Lower lobe of right lung (tissue), 2 donors: ENCODE measurements around the gene PIH1D1. TPM values are rescaled to one million over a fixed set of nuclear protein-coding genes. Genes with fewer than 3 reads are reported as not detected.

Source experiments
- ATAC-seq, 2 donors: fragments of 200-7000 bp; cut with Tn5 transposase; one replicate each; pipeline ENCODE4 v1.9.1; 2020 to 2022; ENCODE audit warnings: mild to moderate bottlenecking in 2 of 2, moderate library complexity in 2 of 2
- DNase-seq: peaks from one replicate; pipeline ENCODE4 v3.0.0-alpha.2; 2020
- H3K27ac ChIP-seq: fragments of 200-600 bp; one replicate; pipeline ENCODE4 v1.8.0; 2022
- H3K27me3 ChIP-seq: fragments of 200-600 bp; one replicate; pipeline ENCODE4 v1.8.0; 2022; ENCODE audit warnings: low read depth
- H3K36me3 ChIP-seq: fragments of 200-600 bp; one replicate; pipeline ENCODE4 v1.8.0; 2022; ENCODE audit warnings: mild to moderate bottlenecking
- H3K4me1 ChIP-seq: fragments of 200-600 bp; one replicate; pipeline ENCODE4 v1.8.0; 2022
- H3K4me3 ChIP-seq: fragments of 200-600 bp; one replicate; pipeline ENCODE4 v1.8.0; 2022; ENCODE audit warnings: mild to moderate bottlenecking
- H3K9me3 ChIP-seq: fragments of 200-600 bp; one replicate; pipeline ENCODE4 v1.8.0; 2022
- intact Hi-C: fragments of 100-400 bp; cut with DNase I; formaldehyde crosslinking; loops from one replicate; pipeline ENCODE4 v1.11.0; 2022
- total RNA-seq: library from RNA; stranded (reverse); fragmentation: NEBNext Ultra II Directional; extraction: Animal tissue kit (Norgen Biotek cat#: 25700); gene quantifications from one replicate; pipeline ENCODE4 v1.2.1, GENCODE V29; 2021
- TF ChIP-seq, protein P1 (sequence below): fragments of 200-600 bp; IDR thresholded peaks from one replicate; pipeline ENCODE4 v1.8.0; 2022; ENCODE audit warnings: antibody characterized with exemption, mild to moderate bottlenecking
- donor health status: DM: no; HTN: yes; CAD: no; lungs with severe emphysema.

The PIH1D1 gene
- total RNA-seq, 1 donor from 2014 or later = 63.2 TPM

DNA sequence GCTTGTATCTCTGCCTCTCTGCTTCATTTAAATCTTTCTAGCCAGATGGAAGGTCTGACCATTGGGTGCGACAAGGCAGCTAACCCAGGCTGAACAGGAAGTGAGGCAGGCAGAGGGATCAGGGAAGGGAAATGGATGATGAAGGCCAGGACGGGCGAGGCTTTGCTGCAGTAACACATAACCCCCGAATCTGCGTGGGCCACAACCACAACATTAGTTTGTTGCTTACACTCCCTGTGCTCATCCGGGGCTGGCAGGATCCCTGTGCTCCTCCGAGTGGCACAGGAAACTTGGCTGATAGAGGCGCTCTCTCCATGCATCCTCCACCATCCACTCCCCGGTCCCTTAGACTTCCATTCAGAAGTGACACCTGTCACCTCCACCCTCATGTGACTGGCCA is 21.3 kb upstream of the PIH1D1 start:
- H3K9me3 ChIP-seq = no peaks in the 10 kb centered on the region
- TF ChIP-seq, protein P1, sequence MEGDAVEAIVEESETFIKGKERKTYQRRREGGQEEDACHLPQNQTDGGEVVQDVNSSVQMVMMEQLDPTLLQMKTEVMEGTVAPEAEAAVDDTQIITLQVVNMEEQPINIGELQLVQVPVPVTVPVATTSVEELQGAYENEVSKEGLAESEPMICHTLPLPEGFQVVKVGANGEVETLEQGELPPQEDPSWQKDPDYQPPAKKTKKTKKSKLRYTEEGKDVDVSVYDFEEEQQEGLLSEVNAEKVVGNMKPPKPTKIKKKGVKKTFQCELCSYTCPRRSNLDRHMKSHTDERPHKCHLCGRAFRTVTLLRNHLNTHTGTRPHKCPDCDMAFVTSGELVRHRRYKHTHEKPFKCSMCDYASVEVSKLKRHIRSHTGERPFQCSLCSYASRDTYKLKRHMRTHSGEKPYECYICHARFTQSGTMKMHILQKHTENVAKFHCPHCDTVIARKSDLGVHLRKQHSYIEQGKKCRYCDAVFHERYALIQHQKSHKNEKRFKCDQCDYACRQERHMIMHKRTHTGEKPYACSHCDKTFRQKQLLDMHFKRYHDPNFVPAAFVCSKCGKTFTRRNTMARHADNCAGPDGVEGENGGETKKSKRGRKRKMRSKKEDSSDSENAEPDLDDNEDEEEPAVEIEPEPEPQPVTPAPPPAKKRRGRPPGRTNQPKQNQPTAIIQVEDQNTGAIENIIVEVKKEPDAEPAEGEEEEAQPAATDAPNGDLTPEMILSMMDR = no peak
- no peaks in the 10 kb centered on the region for H3K27me3 ChIP-seq
- no peak for DNase-seq
- no peak overlapping the region for H3K4me3 ChIP-seq
- no peak for ATAC-seq
- H3K27ac ChIP-seq = no peak overlapping the region
- H3K4me1 ChIP-seq = peaks cover 26% of the 10 kb centered on the region
- H3K36me3 ChIP-seq = peaks cover 11% of the 10 kb centered on the region
- intact Hi-C loops = no loop called here

DNA sequence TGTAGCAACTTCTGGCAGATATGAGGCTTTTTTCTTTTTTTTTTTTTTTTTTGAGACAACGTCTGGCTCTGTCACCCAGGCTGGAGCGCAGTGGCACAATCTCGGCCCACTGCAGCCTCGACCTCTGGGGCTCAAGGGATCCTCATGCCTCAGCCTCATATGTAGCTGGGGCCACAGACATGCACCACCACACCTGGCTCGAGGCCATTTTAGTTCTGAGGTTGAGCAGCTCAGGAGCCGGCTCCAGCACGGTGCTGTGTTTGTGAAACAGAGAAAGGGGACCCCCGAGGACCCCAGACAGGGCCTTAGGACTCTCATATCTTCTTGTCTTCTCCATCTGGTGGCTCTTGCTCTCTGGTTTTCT is 19.0 kb upstream of the PIH1D1 start:
- Histone ChIP-seq H3K9me3 (no peaks in the 10 kb centered on the region), H3K4me3 (no peak overlapping the region), H3K27ac (no peak overlapping the region), H3K27me3 (no peaks in the 10 kb centered on the region), H3K36me3 (peaks cover 28% of the 10 kb centered on the region), H3K4me1 (peaks cover 26% of the 10 kb centered on the region)
- TF ChIP-seq, protein P1 = no peak
- DNase-seq (no peak), ATAC-seq (no peak)
- intact Hi-C loops = no loop called here

DNA sequence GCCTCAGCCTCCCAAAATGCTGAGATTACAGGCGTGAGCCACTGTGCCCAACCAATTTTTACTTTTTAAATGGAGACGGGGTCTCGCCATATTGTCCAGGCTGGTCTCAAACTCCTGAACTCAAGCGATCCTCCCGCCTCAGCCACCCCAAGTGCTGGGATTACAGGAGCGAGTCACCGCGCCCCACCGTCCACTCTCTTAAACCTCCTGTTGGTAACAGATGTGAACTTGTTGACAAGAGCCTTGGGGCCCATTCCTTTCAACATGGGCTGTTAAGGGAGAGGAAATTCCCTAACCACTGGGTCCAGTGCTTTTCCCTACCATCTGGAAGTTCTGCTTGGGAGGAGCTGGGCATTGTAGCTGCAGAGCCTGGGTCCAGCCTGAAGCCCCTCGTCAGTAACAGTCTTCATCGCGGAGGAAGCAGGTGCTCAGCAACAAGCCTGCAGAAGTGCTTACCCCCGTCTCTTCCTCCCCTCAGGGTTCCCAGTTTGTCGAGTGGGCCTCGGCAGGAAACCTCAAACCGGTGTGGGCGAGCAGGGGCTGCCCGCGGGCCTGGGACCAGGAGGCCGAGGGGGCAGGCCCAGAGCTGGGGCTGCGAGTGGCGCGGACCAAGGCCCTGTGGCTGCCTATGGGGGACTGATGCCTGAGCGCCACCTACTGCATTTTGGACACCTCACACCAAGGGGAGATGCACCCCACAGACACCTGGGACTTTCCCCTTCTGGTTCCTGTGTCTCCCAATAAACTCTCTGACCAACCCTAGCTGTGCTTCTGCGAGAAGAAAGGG is 18.4 kb upstream of the PIH1D1 start:
- TF ChIP-seq, protein P1 = no peak
- peaks cover 26% of the 10 kb centered on the region for H3K4me1 ChIP-seq
- ATAC-seq = peak in 1 of 2 donors; percentile 23
- no peaks in the 10 kb centered on the region for H3K9me3 ChIP-seq
- intact Hi-C loops = no loop called here
- H3K4me3 ChIP-seq = no peak overlapping the region
- peaks cover 34% of the 10 kb centered on the region for H3K36me3 ChIP-seq
- no peaks in the 10 kb centered on the region for H3K27me3 ChIP-seq
- H3K27ac ChIP-seq = no peak overlapping the region
- no peak for DNase-seq

DNA sequence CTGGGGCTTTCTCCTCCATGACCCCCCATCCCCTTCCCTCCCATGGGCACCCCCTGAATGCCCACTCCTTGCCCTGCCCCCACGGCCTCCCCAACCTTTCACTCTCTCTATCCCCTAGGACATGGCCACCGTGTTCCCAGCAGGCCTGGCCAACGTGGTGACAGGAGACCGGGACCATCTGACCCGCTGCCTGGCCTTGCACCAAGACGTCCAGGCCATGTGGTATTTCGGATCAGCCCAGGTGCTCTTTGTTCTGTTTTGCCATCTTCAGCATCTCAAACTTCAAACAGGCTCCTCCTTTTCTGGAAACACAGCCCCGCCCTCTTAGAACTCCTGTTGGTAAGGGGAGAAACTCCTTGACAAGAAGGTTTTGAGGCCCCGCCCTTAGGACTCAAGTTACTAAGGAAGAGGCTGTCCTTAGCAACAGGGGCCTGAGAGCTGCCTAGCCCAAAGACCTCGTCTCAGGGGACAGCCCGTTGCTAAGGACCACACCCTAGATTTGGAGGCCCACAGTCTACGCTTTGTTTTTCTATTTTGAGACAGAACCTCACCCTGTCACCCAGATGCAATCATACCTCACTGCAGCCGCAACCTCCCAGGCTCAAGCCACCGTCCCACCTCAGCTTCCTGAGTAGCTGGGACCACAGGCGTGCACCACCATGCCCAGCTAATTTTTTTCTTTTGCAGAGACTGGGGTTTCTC is 17.3 kb upstream of the PIH1D1 start:
- peaks cover 25% of the 10 kb centered on the region for H3K4me1 ChIP-seq
- peak overlapping the region; percentile 7 for H3K27ac ChIP-seq
- intact Hi-C loops = no loop called here
- TF ChIP-seq, protein P1 = no peak
- H3K9me3 ChIP-seq = no peaks in the 10 kb centered on the region
- DNase-seq (no peak), ATAC-seq (peak; percentile 44 to 64)
- peaks cover 45% of the 10 kb centered on the region for H3K36me3 ChIP-seq
- H3K27me3 ChIP-seq = no peaks in the 10 kb centered on the region
- H3K4me3 ChIP-seq = no peak overlapping the region

DNA sequence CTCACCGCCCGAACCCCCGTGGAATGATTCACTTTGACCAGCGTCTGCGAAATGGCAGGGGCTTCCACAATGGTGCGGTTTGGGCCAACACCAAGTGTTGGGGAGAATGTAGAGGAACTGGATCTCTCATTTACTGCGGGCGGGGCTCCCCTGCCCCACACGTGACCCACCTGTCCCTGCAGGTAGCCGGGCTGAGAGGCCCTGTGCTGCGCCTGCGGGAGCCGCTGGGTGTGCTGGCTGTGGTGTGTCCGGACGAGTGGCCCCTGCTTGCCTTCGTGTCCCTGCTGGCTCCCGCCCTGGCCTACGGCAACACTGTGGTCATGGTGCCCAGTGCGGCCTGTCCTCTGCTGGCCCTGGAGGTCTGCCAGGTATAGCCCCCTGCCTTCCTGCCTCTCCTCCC is 16.6 kb upstream of the PIH1D1 start:
- peaks cover 20% of the 10 kb centered on the region for H3K4me1 ChIP-seq
- DNase-seq = no peak
- H3K27ac ChIP-seq = peak overlapping the region; percentile 7
- TF ChIP-seq, protein P1 = no peak
- peaks cover 48% of the 10 kb centered on the region for H3K36me3 ChIP-seq
- ATAC-seq = peak; percentile 12 to 13
- intact Hi-C loops = no loop called here
- H3K4me3 ChIP-seq = no peak overlapping the region
- H3K27me3 ChIP-seq = no peaks in the 10 kb centered on the region
- no peaks in the 10 kb centered on the region for H3K9me3 ChIP-seq
